Measurements from ENCODE around the gene VAMP8.
"Not testable (repeated sequence)": the region's sequence is repeated elsewhere in the genome, so short reads cannot be mapped to it uniquely, and the experiment has no call there.

The VAMP8 gene

GRCh38 chr2:85577386-85578242 is at the start of gene VAMP8:
VAMP8 (plus strand) TSS chr2:85577586; CDS start chr2:85577647, 61 bp downstream.
- in situ Hi-C loops (cut with MboI; ENCODE audit: low sequenced_read_pairs), result no loop called here

GRCh38 chr2:85527787-85528186 is 49.6 kb upstream of the VAMP8 start:
- in situ Hi-C loops (cut with MboI; ENCODE audit: low sequenced_read_pairs), result no loop called here

- in situ Hi-C loops (cut with MboI; ENCODE audit: low sequenced_read_pairs), result no loop called here
Observed at GRCh38 chr2:85528355-85528754, 49.0 kb upstream of the VAMP8 start.

- in situ Hi-C loops (cut with MboI; ENCODE audit: low sequenced_read_pairs), result no loop called here
Observed at GRCh38 chr2:85529809-85530208, 47.6 kb upstream of the VAMP8 start.

- in situ Hi-C loops (cut with MboI; ENCODE audit: low sequenced_read_pairs), result no loop called here
Observed at GRCh38 chr2:85531589-85531988, 45.8 kb upstream of the VAMP8 start.

- in situ Hi-C loops (cut with MboI; ENCODE audit: low sequenced_read_pairs), result no loop called here
Observed at GRCh38 chr2:85534099-85534498, 43.3 kb upstream of the VAMP8 start.

- in situ Hi-C loops (cut with MboI; ENCODE audit: low sequenced_read_pairs), result no loop called here
Observed at GRCh38 chr2:85534881-85535280, 42.5 kb upstream of the VAMP8 start.

- in situ Hi-C loops (cut with MboI; ENCODE audit: low sequenced_read_pairs), result no loop called here
Observed at GRCh38 chr2:85536479-85536878, 40.9 kb upstream of the VAMP8 start.

- in situ Hi-C loops (cut with MboI; ENCODE audit: low sequenced_read_pairs), result no loop called here
Observed at GRCh38 chr2:85537600-85538506, 39.5 kb upstream of the VAMP8 start.

GRCh38 chr2:85538507-85539360 is 38.7 kb upstream of the VAMP8 start, which contains the start of gene MAT2A:
MAT2A (plus strand) TSS chr2:85539168; CDS start chr2:85539288, 120 bp downstream.
- in situ Hi-C loops (cut with MboI; ENCODE audit: low sequenced_read_pairs), result no loop called here

GRCh38 chr2:85539361-85540132 is 37.8 kb upstream of the VAMP8 start:
- in situ Hi-C loops (cut with MboI; ENCODE audit: low sequenced_read_pairs), result no loop called here

GRCh38 chr2:85540133-85540648 is 37.2 kb upstream of the VAMP8 start:
- in situ Hi-C loops (cut with MboI; ENCODE audit: low sequenced_read_pairs), result no loop called here

GRCh38 chr2:85541262-85541661 is 36.1 kb upstream of the VAMP8 start:
- in situ Hi-C loops (cut with MboI; ENCODE audit: low sequenced_read_pairs), result no loop called here

- in situ Hi-C loops (cut with MboI; ENCODE audit: low sequenced_read_pairs), result no loop called here
Observed at GRCh38 chr2:85541753-85542457, 35.5 kb upstream of the VAMP8 start.

- in situ Hi-C loops (cut with MboI; ENCODE audit: low sequenced_read_pairs), result no loop called here
Observed at GRCh38 chr2:85542777-85543176, 34.6 kb upstream of the VAMP8 start.

GRCh38 chr2:85544254-85544691 is 33.1 kb upstream of the VAMP8 start:
- in situ Hi-C loops (cut with MboI; ENCODE audit: low sequenced_read_pairs), result not testable (repeated sequence)

- in situ Hi-C loops (cut with MboI; ENCODE audit: low sequenced_read_pairs), result not testable (repeated sequence)
Observed at GRCh38 chr2:85544915-85545779, 32.2 kb upstream of the VAMP8 start.

GRCh38 chr2:85545780-85546240 is 31.6 kb upstream of the VAMP8 start:
- in situ Hi-C loops (cut with MboI; ENCODE audit: low sequenced_read_pairs), result no loop called here

Measured in HL-60/S4 treated with retinoic acid at 250 ng/mL for 4 days and 3 days (cell line).